Pancreas (tissue), 10 donors: ENCODE data around the gene FOXJ1. TPM values are rescaled to one million over a fixed set of nuclear protein-coding genes. Genes with fewer than 3 reads are reported as not detected.

ENCODE experiments used
- ATAC-seq, 4 donors: fragments of 200-7000 bp; cut with Tn5 transposase; one replicate each; pipeline versions ENCODE4 v1.8.0 to v1.9.1; 2020; ENCODE audit warnings: mild to moderate bottlenecking in 4 of 4, moderate library complexity in 4 of 4
- DNase-seq, 6 donors: peaks; one replicate each; pipeline ENCODE4 v3.0.0-alpha.2; 2020
- FAIRE-seq: peaks from 2 replicates; lab custom pipeline; 2012; peaks lifted over from hg19 to GRCh38; lab: Jason Lieb, UNC
- H3K27ac ChIP-seq, 4 donors: fragments of 200-600 bp; sonication (generic); 1 replicate in 3 of 4; 2 replicates in 1 of 4; pipeline versions ENCODE4 v1.5.0 to v1.8.0; 2020
- H3K27me3 ChIP-seq, 4 donors: fragments of 200-600 bp; one replicate each; pipeline ENCODE4 v1.8.0; 2021
- H3K36me3 ChIP-seq, 3 donors: fragments of 200-600 bp; sonication (generic) in 1 of 3; one replicate each; pipeline versions ENCODE4 v1.5.0 to v1.8.0; 2020 to 2021
- H3K4me1 ChIP-seq, 3 donors: fragments of 200-600 bp; one replicate each; pipeline ENCODE4 v1.8.0; 2021
- H3K4me3 ChIP-seq, 4 donors: fragments of 200-600 bp; sonication (generic) in 2 of 4; one replicate each; pipeline versions ENCODE4 v1.5.0 to v1.8.0; 2020 to 2021
- H3K9me3 ChIP-seq, 4 donors: fragments of 200-600 bp; one replicate each; pipeline ENCODE4 v1.8.0; 2021
- CTCF ChIP-seq, 4 donors: fragments of 200-600 bp; sonication (generic) in 3 of 4; IDR thresholded peaks; one replicate each; pipeline versions ENCODE4 v1.5.0 to v1.8.0; 2021; ENCODE audit warnings: antibody characterized with exemption in 4 of 4
- whole genome bisulfite sequencing, 2 donors: extraction: QIAGEN DNeasy Blood & Tissue Kit; methylation state at CpG; one replicate each; pipeline ENCODE4 v1.1.7; 2013; 5-methylcytosine and 5-hydroxymethylcytosine counted together
- intact Hi-C, 3 donors: fragments of 100-400 bp; cut with DNase I; formaldehyde crosslinking; loops; one replicate each; pipeline versions ENCODE4 v1.11.1 to v1.14.2; 2022
- polyA plus RNA-seq, 2 donors: library from polyadenylated mRNA; stranded (reverse); fragments of 200-250 nt; gene quantifications; one replicate each; pipeline ENCODE4 v1.2.3, GENCODE V29; 2013
- total RNA-seq, 6 donors: library from RNA; stranded (reverse); fragmentation: NEBNext Ultra II Directional in 4 of 6; extraction: Animal tissue kit (Norgen Biotek cat#: 25700) in 4 of 6; gene quantifications; one replicate each; pipeline versions ENCODE4 v1.2.1 to v1.2.4, GENCODE V29; 2021 to 2023
- donor health status: healthy with polysubstance abuse.
- donor health status: DM: no; HTN: no; CAD: no; lungs with moderate emphysema.
- donor health status: DM: no; HTN: no; CAD: no.
- donor health status: control.
- donor health status: control.
- donor health status: Bipolar disorder and iron deficiency.
- donor health status: DM: yes; HTN: yes; CAD: no.
- donor health status: DM: no; HTN: no; CAD: no.
- donor health status: DM: no; HTN: no; CAD: no.
- donor health status: DM: yes; HTN: yes; CAD: no.

FOXJ1 gene
- total and polyA plus RNA-seq, 8 donors = 0.14 to 5.7 (median 0.64) TPM

GRCh38 chr17:76166906-76167305 is 25.9 kb upstream of the FOXJ1 start:
- H3K4me3 ChIP-seq = no peak overlapping the region
- no peak for ATAC-seq
- H3K9me3 ChIP-seq = no peaks in the 10 kb centered on the region
- intact Hi-C loops = no loop called here
- no peak overlapping the region for H3K27ac ChIP-seq
- DNase-seq = no peak
- TF ChIP-seq CTCF (IDR thresholded peaks at IDR 0.05) = no peak
- no peaks in the 10 kb centered on the region for H3K36me3 ChIP-seq
- H3K27me3 ChIP-seq = no peaks in the 10 kb centered on the region
- H3K4me1 ChIP-seq = no peaks in the 10 kb centered on the region
- 79 to 85% methylated on average over 10 of the region's 10 CpGs for whole genome bisulfite sequencing, 2 donors
- no peak for FAIRE-seq

- no peaks in the 10 kb centered on the region for H3K9me3 ChIP-seq
- no peak for FAIRE-seq
- H3K4me3 ChIP-seq = no peak overlapping the region
- WGBS, 2 donors = 83 to 84% methylated on average over 7 of the region's 7 CpGs
- H3K27me3 ChIP-seq = no peaks in the 10 kb centered on the region
- intact Hi-C loops = no loop called here
- no peak for DNase-seq
- TF ChIP-seq CTCF (IDR thresholded peaks at IDR 0.05) = no peak
- no peaks in the 10 kb centered on the region for H3K36me3 ChIP-seq
- H3K4me1 ChIP-seq = no peaks in the 10 kb centered on the region
- ATAC-seq = no peak
- H3K27ac ChIP-seq = no peak overlapping the region
Observed at GRCh38 chr17:76166168-76166567, 25.1 kb upstream of the FOXJ1 start.

DNA sequence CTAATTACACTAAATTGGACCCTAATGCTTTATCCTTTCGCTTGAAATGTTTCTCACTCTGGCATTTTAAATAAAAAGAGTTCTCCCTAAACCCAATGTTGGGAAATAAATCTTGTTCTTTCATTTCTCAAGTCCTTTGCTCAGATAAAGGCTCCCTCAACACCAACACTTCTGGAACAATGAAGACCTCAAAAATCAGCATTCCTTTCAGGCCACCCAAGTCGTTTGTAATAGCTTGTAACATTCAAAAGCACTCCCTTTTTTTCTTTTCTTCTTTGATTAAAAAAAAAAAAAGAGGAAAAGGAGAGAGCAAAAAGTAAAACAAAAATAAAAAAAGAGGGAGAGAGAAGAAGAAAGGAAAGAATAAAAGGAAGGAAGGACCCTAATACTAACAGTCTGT is 23.3 kb upstream of the FOXJ1 start:
- intact Hi-C loops = no loop called here
- no peak overlapping the region for H3K4me3 ChIP-seq
- 63 to 80% methylated on average over 2 of the region's 2 CpGs for WGBS, 2 donors
- no peak for TF ChIP-seq CTCF (IDR thresholded peaks at IDR 0.05)
- H3K4me1 ChIP-seq = no peaks in the 10 kb centered on the region
- no peaks in the 10 kb centered on the region for H3K36me3 ChIP-seq
- no peaks in the 10 kb centered on the region for H3K9me3 ChIP-seq
- no peaks in the 10 kb centered on the region for H3K27me3 ChIP-seq
- ATAC-seq (no peak), FAIRE-seq (no peak), DNase-seq (no peak)
- H3K27ac ChIP-seq = no peak overlapping the region

DNA sequence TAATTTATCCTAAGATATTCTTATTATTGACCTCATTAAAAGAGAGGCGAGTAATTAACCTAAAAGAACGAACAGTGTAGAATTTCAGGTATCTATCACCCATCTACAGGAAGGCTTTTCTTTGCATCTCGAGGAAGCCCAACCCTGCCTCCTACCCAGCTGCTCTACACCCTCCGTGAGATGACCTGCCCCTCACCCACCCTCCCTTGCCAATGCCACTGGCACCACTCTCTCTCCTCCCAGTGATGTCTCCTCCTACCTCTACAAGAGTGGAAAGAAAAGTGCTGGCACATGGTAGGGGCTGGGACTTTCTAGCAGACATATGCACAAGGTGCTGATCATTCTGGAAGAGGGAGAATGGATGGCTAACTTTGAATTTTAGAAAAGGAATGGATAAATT is 22.9 kb upstream of the FOXJ1 start:
- Histone ChIP-seq H3K9me3 (no peaks in the 10 kb centered on the region), H3K27ac (no peak overlapping the region), H3K4me1 (no peaks in the 10 kb centered on the region), H3K36me3 (no peaks in the 10 kb centered on the region), H3K4me3 (no peak overlapping the region), H3K27me3 (no peaks in the 10 kb centered on the region)
- no peak for TF ChIP-seq CTCF (IDR thresholded peaks at IDR 0.05)
- DNase-seq (no peak), FAIRE-seq (no peak), ATAC-seq (no peak)
- WGBS, 2 donors = 78% methylated on average over 4 of the region's 4 CpGs
- intact Hi-C loops = no loop called here

- no peaks in the 10 kb centered on the region for H3K9me3 ChIP-seq
- FAIRE-seq (no peak), DNase-seq (no peak), ATAC-seq (peak in 1 of 4 donors; percentile 23)
- TF ChIP-seq CTCF (IDR thresholded peaks at IDR 0.05) = no peak
- no peaks in the 10 kb centered on the region for H3K27me3 ChIP-seq
- intact Hi-C loops = no loop called here
- H3K27ac ChIP-seq = no peak overlapping the region
- no peaks in the 10 kb centered on the region for H3K4me1 ChIP-seq
- H3K4me3 ChIP-seq = no peak overlapping the region
- H3K36me3 ChIP-seq = no peaks in the 10 kb centered on the region
- 75 to 77% methylated on average over 20 of the region's 20 CpGs for WGBS, 2 donors
Observed at GRCh38 chr17:76161619-76162266, 20.7 kb upstream of the FOXJ1 start.
